ENCODE measurements around the gene SHH. TPM values are rescaled to one million over a fixed set of nuclear protein-coding genes. Genes with fewer than 3 reads are reported as not detected.
A peak's percentile ranks its signal among the peaks of the same experiment; 100 is the strongest.

The SHH gene
- total and polyA plus RNA-seq, 2 donors (not counting 3 experiments of a cell fraction or from before 2014, with no cell fraction given): not detected

- POLR2A ChIA-PET: no interaction called here
- DNase-seq (ENCODE audit: low read depth, low spot score) (peak; percentile 51), FAIRE-seq (peak; percentile 85)
- no peak overlapping the region for H3K9ac ChIP-seq (replicated peaks; ENCODE audit: extremely low read depth, insufficient read depth, low read length)
- dilution Hi-C loops (cut with MboI; ENCODE audit: extremely low pct_ligation_motif_present, low sequenced_read_pairs): no loop called here
- H2AFZ ChIP-seq (ENCODE audit: low read depth, low read length): no peak overlapping the region
- intact Hi-C loops (cut with micrococcal nuclease): no loop called here
- no peaks in the 10 kb centered on the region for H4K20me1 ChIP-seq (replicated peaks; ENCODE audit: control insufficient read depth, extremely low read depth, insufficient read depth, low read length)
- no peak overlapping the region for H3K4me3 ChIP-seq (replicated peaks in 1 of 3; ENCODE audit: insufficient read depth in 1 of 3, low read depth in 1 of 3, low read length in 3 of 3)
- BruUV-seq (replicated peaks): no TSS peak
- TF ChIP-seq POLR2AphosphoS5 (IDR thresholded peaks at IDR 0.05; ENCODE audit: insufficient read depth, low read depth, low read length): no peak
- peak; percentile 15 for TF ChIP-seq FOS (IDR thresholded peaks at IDR 0.05; ENCODE audit: borderline replicate concordance, insufficient read depth, low read length)
- peak; percentile 56 for TF ChIP-seq JUN (IDR thresholded peaks at IDR 0.05; ENCODE audit: borderline replicate concordance, insufficient read depth, insufficient read length, low read depth)
- H3K4me1 ChIP-seq (ENCODE audit: control insufficient read depth, extremely low read depth, insufficient read depth, low read length): no peaks in the 10 kb centered on the region
- peaks cover 0 to 5% of the 10 kb centered on the region in 2 experiments for H3K36me3 ChIP-seq (ENCODE audit: control insufficient read depth in 2 of 2, extremely low read depth in 1 of 2, insufficient read depth in 2 of 2, low read length in 2 of 2)
- H3K79me2 ChIP-seq (ENCODE audit: control insufficient read depth, insufficient read depth, low read length): no peaks in the 10 kb centered on the region
- no peaks in the 10 kb centered on the region for H3K9me3 ChIP-seq (replicated peaks; ENCODE audit: control insufficient read depth, insufficient read depth, low read length)
- no peak overlapping the region for H3K4me2 ChIP-seq (ENCODE audit: insufficient read depth, low read length)
- H3K27me3 ChIP-seq (ENCODE audit: control insufficient read depth in 2 of 2, insufficient read depth in 2 of 2, low read length in 2 of 2): peaks cover 0 to 2% of the 10 kb centered on the region in 2 experiments
- H3K27ac ChIP-seq (ENCODE audit: insufficient read depth, low read depth, low read length): no peak overlapping the region
- H3K9me1 ChIP-seq (replicated peaks; ENCODE audit: control insufficient read depth, extremely low read depth, insufficient read depth, low read length): no peaks in the 10 kb centered on the region
- CTCF ChIA-PET: interaction anchor here (2.5 kb wide), 1 partner anchor 187 kb away, joined by 12 read pairs; no protein-coding TSS in a partner anchor
Measured at GRCh38 chr7:155785536-155785935, 26.7 kb downstream of the SHH start.

- ChIA-PET POLR2A (no interaction called here), CTCF (interaction anchor here (1.2 kb wide), 1 partner anchor 8 kb away, joined by 5 read pairs; no protein-coding TSS in a partner anchor)
- dilution Hi-C loops (cut with MboI; ENCODE audit: extremely low pct_ligation_motif_present, low sequenced_read_pairs) (no loop called here), intact Hi-C loops (cut with micrococcal nuclease) (no loop called here)
- H3K36me3 ChIP-seq (ENCODE audit: control insufficient read depth in 2 of 2, extremely low read depth in 1 of 2, insufficient read depth in 2 of 2, low read length in 2 of 2): peaks cover 3 to 5% of the 10 kb centered on the region in 2 experiments
- H2AFZ ChIP-seq (ENCODE audit: low read depth, low read length): no peak overlapping the region
- no peak overlapping the region for H3K4me2 ChIP-seq (ENCODE audit: insufficient read depth, low read length)
- H3K27ac ChIP-seq (ENCODE audit: insufficient read depth, low read depth, low read length): no peak overlapping the region
- no peaks in the 10 kb centered on the region for H3K4me1 ChIP-seq (ENCODE audit: control insufficient read depth, extremely low read depth, insufficient read depth, low read length)
- H4K20me1 ChIP-seq (replicated peaks; ENCODE audit: control insufficient read depth, extremely low read depth, insufficient read depth, low read length): no peaks in the 10 kb centered on the region
- H3K9me3 ChIP-seq (replicated peaks; ENCODE audit: control insufficient read depth, insufficient read depth, low read length): no peaks in the 10 kb centered on the region
- no peak overlapping the region for H3K9ac ChIP-seq (replicated peaks; ENCODE audit: extremely low read depth, insufficient read depth, low read length)
- H3K79me2 ChIP-seq (ENCODE audit: control insufficient read depth, insufficient read depth, low read length): no peaks in the 10 kb centered on the region
- no peak for FAIRE-seq
- no peak overlapping the region for H3K4me3 ChIP-seq (replicated peaks in 1 of 3; ENCODE audit: insufficient read depth in 1 of 3, low read depth in 1 of 3, low read length in 3 of 3)
- H3K27me3 ChIP-seq (ENCODE audit: control insufficient read depth in 2 of 2, insufficient read depth in 2 of 2, low read length in 2 of 2): peaks cover 0 to 2% of the 10 kb centered on the region in 2 experiments
- no peaks in the 10 kb centered on the region for H3K9me1 ChIP-seq (replicated peaks; ENCODE audit: control insufficient read depth, extremely low read depth, insufficient read depth, low read length)
- DNase-seq (ENCODE audit: low read depth, low spot score): no peak
- no TSS peak for BruUV-seq (replicated peaks)
- TF ChIP-seq EZH2 (IDR thresholded peaks at IDR 0.05; ENCODE audit: borderline replicate concordance, low read depth, low read length, severe bottlenecking): no peak
- TF ChIP-seq FOS (IDR thresholded peaks at IDR 0.05; ENCODE audit: borderline replicate concordance, insufficient read depth, low read length): no peak
- no peak for TF ChIP-seq MYC (IDR thresholded peaks at IDR 0.05; ENCODE audit: low read depth, low read length)
- TF ChIP-seq POLR2AphosphoS5 (IDR thresholded peaks at IDR 0.05; ENCODE audit: insufficient read depth, low read depth, low read length): no peak
- TF ChIP-seq POLR2A (IDR thresholded peaks at IDR 0.05; ENCODE audit: low read depth, low read length): no peak
- no peak for TF ChIP-seq GATA2 (IDR thresholded peaks at IDR 0.05; ENCODE audit: insufficient read depth, insufficient read length, low read depth, low read length)
- TF ChIP-seq CTCF (IDR thresholded peaks at IDR 0.05; ENCODE audit: extremely low read depth in 1 of 2, insufficient read depth in 1 of 2, low read depth in 1 of 2, low read length in 2 of 2): no peak
Measured at GRCh38 chr7:155782466-155782865, 29.8 kb downstream of the SHH start.
